Endothelial cell of hepatic sinusoid (primary cell): Measurements from ENCODE around the gene PAPLN.

ENCODE experiments used
- in situ Hi-C: cut with HindIII; loops from 2 replicates; pipeline ENCODE4 v1.10.0; 2017; ENCODE audit warnings: low sequenced_read_pairs

PAPLN gene

GRCh38 chr14:73260574-73260973 lies 23.3 kb downstream of the PAPLN start:
- in situ Hi-C loops, result no loop called here

GRCh38 chr14:73261075-73261474 lies 23.8 kb downstream of the PAPLN start:
- in situ Hi-C loops, result no loop called here

GRCh38 chr14:73261520-73262426 lies 24.5 kb downstream of the PAPLN start:
- in situ Hi-C loops, result no loop called here

DNA sequence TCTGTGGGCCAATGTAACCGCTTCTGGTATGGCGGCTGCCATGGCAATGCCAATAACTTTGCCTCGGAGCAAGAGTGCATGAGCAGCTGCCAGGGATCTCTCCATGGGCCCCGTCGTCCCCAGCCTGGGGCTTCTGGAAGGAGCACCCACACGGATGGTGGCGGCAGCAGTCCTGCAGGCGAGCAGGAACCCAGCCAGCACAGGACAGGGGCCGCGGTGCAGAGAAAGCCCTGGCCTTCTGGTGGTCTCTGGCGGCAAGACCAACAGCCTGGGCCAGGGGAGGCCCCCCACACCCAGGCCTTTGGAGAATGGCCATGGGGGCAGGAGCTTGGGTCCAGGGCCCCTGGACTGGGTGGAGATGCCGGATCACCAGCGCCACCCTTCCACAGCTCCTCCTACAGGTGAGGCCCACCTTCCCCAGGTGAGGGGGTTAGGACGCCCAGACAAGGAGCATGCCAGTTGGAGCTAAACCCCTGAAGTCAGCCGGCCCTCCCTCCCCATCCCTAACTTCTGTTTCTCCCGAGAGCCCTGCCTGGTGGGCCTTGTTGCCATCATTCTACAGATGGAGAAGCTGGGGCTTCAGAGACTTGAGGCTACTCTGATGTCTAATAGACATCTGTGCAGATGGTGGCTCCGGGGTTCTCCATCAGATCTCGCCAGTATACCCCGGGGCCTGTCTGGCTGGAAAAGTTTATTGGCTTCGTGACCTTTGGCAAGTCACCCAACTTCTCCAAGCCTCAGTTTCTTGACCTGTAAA lies 25.3 kb downstream of the PAPLN start:
- in situ Hi-C loops, result no loop called here

- in situ Hi-C loops, result no loop called here
Observed at GRCh38 chr14:73263606-73264005, 26.3 kb downstream of the PAPLN start.

GRCh38 chr14:73264080-73264884 lies 27.0 kb downstream of the PAPLN start:
- in situ Hi-C loops, result no loop called here

GRCh38 chr14:73264885-73265720 lies 27.8 kb downstream of the PAPLN start:
- in situ Hi-C loops, result no loop called here

GRCh38 chr14:73265721-73266046 lies 28.4 kb downstream of the PAPLN start:
- in situ Hi-C loops, result no loop called here

GRCh38 chr14:73266317-73266716 lies 29.0 kb downstream of the PAPLN start:
- in situ Hi-C loops, result no loop called here

GRCh38 chr14:73267474-73267873 lies 30.2 kb downstream of the PAPLN start:
- in situ Hi-C loops, result no loop called here

- in situ Hi-C loops, result no loop called here
Observed at GRCh38 chr14:73269729-73270531, 32.6 kb downstream of the PAPLN start.

DNA sequence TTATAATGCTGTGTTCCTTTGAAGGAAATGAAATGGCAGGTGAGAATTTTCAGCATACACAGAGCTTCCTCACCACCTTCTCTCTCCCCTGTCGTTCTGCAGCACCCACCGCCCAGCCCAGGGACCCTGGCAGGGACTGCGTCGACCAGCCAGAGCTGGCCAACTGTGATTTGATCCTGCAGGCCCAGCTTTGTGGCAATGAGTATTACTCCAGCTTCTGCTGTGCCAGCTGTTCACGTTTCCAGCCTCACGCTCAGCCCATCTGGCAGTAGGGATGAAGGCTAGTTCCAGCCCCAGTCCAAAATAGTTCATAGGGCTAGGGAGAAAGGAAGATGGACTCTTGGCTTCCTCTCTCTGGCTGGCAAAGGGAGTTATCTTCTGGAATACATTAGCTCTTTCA lies 35.1 kb downstream of the PAPLN start:
- in situ Hi-C loops, result no loop called here

DNA sequence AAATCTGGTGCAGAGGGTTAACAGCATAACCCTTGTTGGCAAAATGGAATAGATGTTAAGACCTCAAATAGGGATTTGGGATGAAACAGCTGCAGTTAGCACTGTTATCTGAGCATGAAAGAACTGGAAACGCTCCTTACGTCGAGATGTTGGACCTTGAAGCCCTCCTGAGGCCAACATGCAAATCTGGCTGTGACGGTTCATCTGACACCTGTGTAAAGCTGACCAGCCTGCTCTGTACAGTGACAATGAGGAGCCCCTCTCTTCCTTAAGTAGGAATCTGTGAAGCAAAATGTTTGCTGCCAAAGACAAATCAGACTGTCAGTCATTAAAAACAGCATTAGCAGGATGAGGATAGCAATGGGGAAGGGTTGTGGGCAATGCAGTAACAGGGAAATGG lies 36.5 kb downstream of the PAPLN start:
- in situ Hi-C loops, result no loop called here

DNA sequence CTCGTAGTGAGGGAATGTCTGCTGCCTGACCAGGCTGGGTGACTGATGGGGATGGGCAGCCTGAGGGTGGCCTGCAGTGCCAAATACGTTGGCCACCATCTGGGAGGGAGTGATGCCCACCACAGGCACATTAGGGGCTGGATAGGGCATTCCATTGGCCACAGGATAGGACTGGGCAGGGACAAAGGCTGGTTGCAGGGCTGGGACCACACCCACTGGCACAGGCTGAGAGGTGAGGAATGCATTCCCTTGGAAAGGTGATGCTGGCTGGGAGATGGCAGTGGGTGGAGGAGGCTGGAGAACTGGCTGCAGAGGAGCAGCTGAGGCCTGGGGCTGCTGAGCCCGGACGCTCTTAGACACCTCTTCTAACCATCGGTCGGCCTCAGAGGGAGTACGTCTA lies 39.5 kb downstream of the PAPLN start:
- in situ Hi-C loops, result no loop called here

- in situ Hi-C loops, result no loop called here
Observed at GRCh38 chr14:73277376-73277775, 40.1 kb downstream of the PAPLN start.

GRCh38 chr14:73280903-73281302 lies 43.6 kb downstream of the PAPLN start:
- in situ Hi-C loops, result no loop called here

- in situ Hi-C loops, result no loop called here
Observed at GRCh38 chr14:73283608-73284379, 46.5 kb downstream of the PAPLN start.

DNA sequence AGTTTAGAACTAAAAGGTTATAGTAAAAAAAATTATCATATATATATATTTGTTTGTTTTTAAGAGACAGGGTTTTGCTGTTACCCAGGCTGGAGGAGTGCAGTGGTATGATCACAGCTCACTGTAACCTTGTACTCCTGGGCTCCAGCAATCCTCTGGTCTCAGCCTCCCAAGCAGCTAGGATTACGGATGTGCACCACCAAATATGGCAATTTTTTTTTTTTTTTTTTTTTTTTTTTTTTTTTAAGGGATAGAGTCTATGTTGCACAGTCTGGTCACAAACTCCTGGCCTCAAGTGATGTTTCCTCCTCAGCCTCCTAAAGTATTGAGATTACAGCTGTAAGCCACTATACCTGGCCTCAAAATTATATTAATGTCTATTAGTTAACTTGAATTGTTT lies 48.7 kb downstream of the PAPLN start:
- in situ Hi-C loops, result loop anchor here (5.0 kb wide), 2 partner anchors 106 to 181 kb away; no protein-coding TSS in a partner anchor

GRCh38 chr14:73286598-73286997 lies 49.3 kb downstream of the PAPLN start:
- in situ Hi-C loops, result loop anchor here (5.0 kb wide), 2 partner anchors 106 to 181 kb away; no protein-coding TSS in a partner anchor
